Right lobe of liver (tissue), 4 donors: ENCODE measurements around the gene EZH1.

Source experiments
- POLR2A ChIP-seq: fragments of 450-650 bp; IDR thresholded peaks from one replicate; pipeline ENCODE4 v1.6.1; 2017; ENCODE audit warnings: antibody characterized with exemption, mild to moderate bottlenecking
- TF ChIP-seq, protein P1 (sequence below), 4 donors: fragments of 200-600 bp in 3 of 4; fragments of 450-650 bp in 1 of 4; IDR thresholded peaks; one replicate each; pipeline versions ENCODE4 v1.5.1 to v1.8.0; 2016 to 2022; ENCODE audit warnings: antibody characterized with exemption in 4 of 4, mild to moderate bottlenecking in 2 of 4
- donor health status: DM: no; HTN: no; CAD: no.
- donor health status: DM: no; HTN: no; CAD: no.
- donor health status: DM: no; HTN: yes; CAD: no.

DNA sequence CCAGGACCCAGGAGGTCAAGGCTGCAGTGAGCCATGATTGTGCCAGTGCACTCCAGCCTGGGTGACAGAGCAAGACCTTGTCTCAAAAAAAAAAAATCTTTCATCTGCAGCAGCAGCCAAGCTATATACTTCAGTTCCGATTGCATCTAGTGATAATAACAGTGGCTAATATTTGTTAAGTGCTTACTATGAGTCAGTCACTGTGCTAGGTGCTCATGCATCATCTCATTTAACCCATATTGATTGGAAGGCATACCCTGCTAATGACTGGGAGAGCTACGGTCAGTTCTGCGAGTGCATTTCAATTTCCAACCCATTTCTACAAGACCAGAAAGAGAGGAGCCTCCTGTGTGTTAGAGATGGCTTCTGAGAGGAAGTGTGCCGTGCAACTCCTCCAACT is 93.4 kb downstream of the EZH1 start:
- TF ChIP-seq POLR2A = no peak
- TF ChIP-seq, protein P1, sequence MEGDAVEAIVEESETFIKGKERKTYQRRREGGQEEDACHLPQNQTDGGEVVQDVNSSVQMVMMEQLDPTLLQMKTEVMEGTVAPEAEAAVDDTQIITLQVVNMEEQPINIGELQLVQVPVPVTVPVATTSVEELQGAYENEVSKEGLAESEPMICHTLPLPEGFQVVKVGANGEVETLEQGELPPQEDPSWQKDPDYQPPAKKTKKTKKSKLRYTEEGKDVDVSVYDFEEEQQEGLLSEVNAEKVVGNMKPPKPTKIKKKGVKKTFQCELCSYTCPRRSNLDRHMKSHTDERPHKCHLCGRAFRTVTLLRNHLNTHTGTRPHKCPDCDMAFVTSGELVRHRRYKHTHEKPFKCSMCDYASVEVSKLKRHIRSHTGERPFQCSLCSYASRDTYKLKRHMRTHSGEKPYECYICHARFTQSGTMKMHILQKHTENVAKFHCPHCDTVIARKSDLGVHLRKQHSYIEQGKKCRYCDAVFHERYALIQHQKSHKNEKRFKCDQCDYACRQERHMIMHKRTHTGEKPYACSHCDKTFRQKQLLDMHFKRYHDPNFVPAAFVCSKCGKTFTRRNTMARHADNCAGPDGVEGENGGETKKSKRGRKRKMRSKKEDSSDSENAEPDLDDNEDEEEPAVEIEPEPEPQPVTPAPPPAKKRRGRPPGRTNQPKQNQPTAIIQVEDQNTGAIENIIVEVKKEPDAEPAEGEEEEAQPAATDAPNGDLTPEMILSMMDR (IDR thresholded peaks at IDR 0.05) = no peak
